Measurements from ENCODE around the gene ALDH1B1. TPM values are rescaled to one million over a fixed set of nuclear protein-coding genes. Genes with fewer than 3 reads are reported as not detected.

Gene ALDH1B1
- polyA plus RNA-seq, 1 experiment: 47.0 TPM

GRCh38 chr9:38380872-38381534 lies 11.5 kb upstream of the ALDH1B1 start:
- no peak for DNase-seq (ENCODE audit: low read depth, low spot score)
- no peak for TF ChIP-seq CTCF (IDR thresholded peaks at IDR 0.05; ENCODE audit: low read depth, low read length)
- Histone ChIP-seq H3K27me3 (ENCODE audit: control insufficient read depth, insufficient read depth, low read length) (no peaks in the 10 kb centered on the region), H3K9me3 (ENCODE audit: control insufficient read depth, insufficient read depth, low read length) (peaks cover 9% of the 10 kb centered on the region), H3K27ac (ENCODE audit: low read depth, low read length) (no peak overlapping the region), H3K4me3 (ENCODE audit: low read depth, low read length) (no peak overlapping the region)
- CTCF ChIA-PET: no interaction called here
- POLR2A ChIA-PET: interaction anchor here (1.8 kb wide), 1 partner anchor 12 kb away, joined by 4 read pairs; the partner anchor contains the start of gene ALDH1B1

DNA sequence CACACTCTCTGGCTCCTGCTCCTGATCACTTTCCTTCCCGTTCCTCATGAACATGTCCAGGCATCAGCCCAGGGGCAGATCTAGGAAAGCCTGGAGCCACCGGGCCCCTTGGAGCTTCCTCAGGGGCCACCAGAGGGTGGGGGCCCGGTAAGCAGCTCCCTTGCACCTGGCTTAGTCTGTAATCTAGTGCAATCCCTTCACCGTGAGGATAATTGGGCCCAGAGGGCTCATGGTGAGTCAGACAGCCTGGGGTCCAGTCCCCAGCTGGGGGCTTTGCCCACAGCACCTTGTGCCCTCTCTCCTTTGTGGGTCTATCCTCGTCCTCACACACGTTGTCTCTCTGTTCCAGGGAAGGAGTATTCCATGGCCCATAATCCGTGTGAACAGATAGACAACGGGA lies 10.4 kb upstream of the ALDH1B1 start:
- Histone ChIP-seq H3K9me3 (ENCODE audit: control insufficient read depth, insufficient read depth, low read length) (peaks cover 9% of the 10 kb centered on the region), H3K27me3 (ENCODE audit: control insufficient read depth, insufficient read depth, low read length) (no peaks in the 10 kb centered on the region), H3K27ac (ENCODE audit: low read depth, low read length) (no peak overlapping the region), H3K4me3 (ENCODE audit: low read depth, low read length) (no peak overlapping the region)
- no peak for DNase-seq (ENCODE audit: low read depth, low spot score)
- no peak for TF ChIP-seq CTCF (IDR thresholded peaks at IDR 0.05; ENCODE audit: low read depth, low read length)
- CTCF ChIA-PET: interaction anchor here (1.4 kb wide), 1 partner anchor 11 kb away, joined by 5 read pairs; the partner anchor contains the start of gene ALDH1B1
- POLR2A ChIA-PET: interaction anchor here (1.8 kb wide), 1 partner anchor 11 kb away, joined by 4 read pairs; the partner anchor contains the start of gene ALDH1B1

DNA sequence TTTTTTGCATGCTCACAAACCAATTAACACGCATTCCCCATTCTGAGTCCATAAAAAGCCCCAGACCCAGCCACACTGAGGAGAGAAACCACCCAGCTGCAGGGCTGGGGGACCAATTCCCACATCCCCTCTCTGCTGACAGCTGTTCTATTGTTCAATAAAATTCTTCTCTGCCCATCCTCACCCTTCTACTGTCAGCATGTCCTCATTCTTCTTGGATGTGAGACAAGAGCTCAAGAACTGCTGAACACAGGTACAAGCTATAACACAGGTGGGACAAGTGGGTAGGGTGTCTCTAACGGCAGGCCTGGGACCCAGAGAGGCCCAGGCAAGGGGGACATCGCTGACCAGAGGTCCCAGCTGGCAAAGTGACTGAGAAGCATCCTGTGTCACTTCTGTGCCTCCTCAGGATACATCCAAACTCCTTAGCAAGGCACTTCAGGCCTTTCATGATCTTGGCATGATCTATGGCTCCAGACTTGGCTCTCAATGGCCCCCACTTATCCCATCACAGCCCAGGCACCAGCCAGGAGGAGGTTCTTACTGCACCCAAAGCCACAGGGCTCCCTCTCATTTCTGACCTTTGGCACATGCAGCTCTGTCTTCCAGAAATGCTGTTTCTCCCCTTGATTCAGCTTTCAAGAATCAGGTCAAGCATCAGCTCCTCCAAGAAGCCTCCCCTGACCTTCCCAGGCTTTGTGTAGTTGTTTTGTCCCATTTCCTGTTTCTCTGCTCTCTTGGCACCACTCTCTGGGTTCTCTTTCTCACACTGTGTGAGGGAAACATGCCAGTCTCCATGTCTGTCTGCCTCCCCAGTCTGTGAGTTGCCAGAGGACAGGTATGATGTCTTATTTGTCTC lies 7.3 kb upstream of the ALDH1B1 start:
- DNase-seq (ENCODE audit: low read depth, low spot score): no peak
- no peak for TF ChIP-seq CTCF (IDR thresholded peaks at IDR 0.05; ENCODE audit: low read depth, low read length)
- ChIA-PET POLR2A (no interaction called here), CTCF (no interaction called here)
- H3K4me3 ChIP-seq (ENCODE audit: low read depth, low read length): no peak overlapping the region
- H3K27ac ChIP-seq (ENCODE audit: low read depth, low read length): no peak overlapping the region
- peaks cover 7% of the 10 kb centered on the region for H3K9me3 ChIP-seq (ENCODE audit: control insufficient read depth, insufficient read depth, low read length)
- no peaks in the 10 kb centered on the region for H3K27me3 ChIP-seq (ENCODE audit: control insufficient read depth, insufficient read depth, low read length)

GRCh38 chr9:38385896-38386295 lies 6.6 kb upstream of the ALDH1B1 start:
- TF ChIP-seq CTCF (IDR thresholded peaks at IDR 0.05; ENCODE audit: low read depth, low read length): no peak
- Histone ChIP-seq H3K27ac (ENCODE audit: low read depth, low read length) (no peak overlapping the region), H3K4me3 (ENCODE audit: low read depth, low read length) (no peak overlapping the region), H3K9me3 (ENCODE audit: control insufficient read depth, insufficient read depth, low read length) (peaks cover 7% of the 10 kb centered on the region), H3K27me3 (ENCODE audit: control insufficient read depth, insufficient read depth, low read length) (no peaks in the 10 kb centered on the region)
- DNase-seq (ENCODE audit: low read depth, low spot score): no peak
- ChIA-PET POLR2A (no interaction called here), CTCF (no interaction called here)

All from AG04450 (cell line).